Thyroid gland (tissue), 4 donors: ENCODE data around the gene SPTB.

ENCODE experiments used
- CTCF ChIP-seq, 6 experiments: fragments of 200-600 bp in 3 of 6; fragments of 450-650 bp in 3 of 6; sonication (generic) in 3 of 6; IDR thresholded peaks; one replicate each; pipeline ENCODE4 v1.5.1; 2016 to 2019; ENCODE audit warnings: antibody characterized with exemption in 6 of 6, mild to moderate bottlenecking in 2 of 6, inconsistent platforms in 1 of 6, moderate library complexity in 1 of 6
- POLR2A ChIP-seq, 2 donors: fragments of 450-650 bp; IDR thresholded peaks; one replicate each; pipeline ENCODE4 v1.6.1; 2017; ENCODE audit warnings: antibody characterized with exemption in 2 of 2, mild to moderate bottlenecking in 2 of 2, moderate library complexity in 1 of 2

- TF ChIP-seq CTCF (IDR thresholded peaks at IDR 0.05) (no peak), POLR2A (IDR thresholded peaks at IDR 0.05) (no peak)
Observed at GRCh38 chr14:64811676-64812075, 68.0 kb downstream of the SPTB start.
